Trophoblast cell (in vitro differentiated cells and primary cell): ENCODE results near the gene BARX1.

Experiments used
- DNase-seq, 2 donors: peaks; one replicate each; pipeline ENCODE4 v3.0.0-alpha.2; 2016
- H2AFZ ChIP-seq: 2 replicates; pipeline ENCODE4 v1.6.1; 2013; ENCODE audit warnings: low read length, moderate library complexity, mild to moderate bottlenecking; ENCODE audit not compliant: insufficient read depth, poor library complexity
- H2AK5ac ChIP-seq: 2 replicates; pipeline ENCODE4 v1.6.1; 2013; ENCODE audit warnings: mild to moderate bottlenecking, low read length
- H2BK120ac ChIP-seq: 2 replicates; pipeline ENCODE4 v1.6.1; 2013; ENCODE audit warnings: low read length, mild to moderate bottlenecking, moderate library complexity; ENCODE audit not compliant: insufficient read depth, poor library complexity
- H2BK12ac ChIP-seq: 2 replicates; pipeline ENCODE4 v1.6.1; 2013; ENCODE audit warnings: mild to moderate bottlenecking, low read length, moderate library complexity
- H2BK5ac ChIP-seq: 2 replicates; pipeline ENCODE4 v1.6.1; 2013; ENCODE audit warnings: low read length, low read depth, moderate library complexity, mild to moderate bottlenecking; ENCODE audit not compliant: poor library complexity
- H3K14ac ChIP-seq: 2 replicates; pipeline ENCODE4 v1.6.1; 2013; ENCODE audit warnings: mild to moderate bottlenecking, low read length
- H3K18ac ChIP-seq: 2 replicates; pipeline ENCODE4 v1.6.1; 2013; ENCODE audit warnings: mild to moderate bottlenecking, low read length
- H3K23ac ChIP-seq: 2 replicates; pipeline ENCODE4 v1.6.1; 2013; ENCODE audit warnings: low read length
- H3K27ac ChIP-seq: 2 replicates; pipeline ENCODE4 v1.5.1; 2013; ENCODE audit warnings: low read depth, mild to moderate bottlenecking, inconsistent platforms, low read length, moderate library complexity
- H3K27me3 ChIP-seq: 2 replicates; pipeline ENCODE4 v1.6.1; 2013; ENCODE audit warnings: inconsistent platforms, mild to moderate bottlenecking, low read length, moderate library complexity; ENCODE audit not compliant: insufficient read depth
- H3K36me3 ChIP-seq, 2 experiments: 1 replicate in 1 of 2; 2 replicates in 1 of 2; pipeline ENCODE4 v1.6.1; 2013; ENCODE audit warnings: low read length in 2 of 2, mild to moderate bottlenecking in 2 of 2, moderate library complexity in 1 of 2; ENCODE audit not compliant: insufficient read depth in 2 of 2, control insufficient read depth in 1 of 2
- H3K4ac ChIP-seq: 2 replicates; pipeline ENCODE4 v1.6.1; 2013; ENCODE audit warnings: low read depth, mild to moderate bottlenecking, low read length, moderate library complexity
- H3K4me1 ChIP-seq, 2 experiments: 1 replicate in 1 of 2; 2 replicates in 1 of 2; pipeline ENCODE4 v1.6.1; 2013; ENCODE audit warnings: low read length in 2 of 2, mild to moderate bottlenecking in 2 of 2, moderate library complexity in 1 of 2; ENCODE audit not compliant: insufficient read depth in 2 of 2, control insufficient read depth in 1 of 2
- H3K4me2 ChIP-seq: 2 replicates; pipeline ENCODE4 v1.6.1; 2013; ENCODE audit warnings: inconsistent platforms, mild to moderate bottlenecking, low read length, moderate library complexity
- H3K4me3 ChIP-seq: 2 replicates; pipeline ENCODE4 v1.5.1; 2013; ENCODE audit warnings: mild to moderate bottlenecking, low read depth, low read length, inconsistent platforms
- H3K79me1 ChIP-seq: one replicate; pipeline ENCODE4 v1.6.1; 2013; ENCODE audit warnings: low read length
- H3K79me2 ChIP-seq: 2 replicates; pipeline ENCODE4 v1.6.1; 2013; ENCODE audit warnings: low read length, mild to moderate bottlenecking; ENCODE audit not compliant: control insufficient read depth, insufficient read depth, poor library complexity
- H3K9ac ChIP-seq: 2 replicates; pipeline ENCODE4 v1.6.1; 2013; ENCODE audit warnings: mild to moderate bottlenecking, low read length
- H3K9me3 ChIP-seq: 2 replicates; pipeline ENCODE4 v1.6.1; 2013; ENCODE audit warnings: low read depth, mild to moderate bottlenecking, control low read depth, inconsistent platforms, low read length; ENCODE audit not compliant: insufficient read depth
- H4K12ac ChIP-seq: 2 replicates; pipeline ENCODE4 v1.6.1; 2013; ENCODE audit warnings: low read depth, mild to moderate bottlenecking, low read length, moderate library complexity
- H4K8ac ChIP-seq: 2 replicates; pipeline ENCODE4 v1.6.1; 2013; ENCODE audit warnings: low read depth, mild to moderate bottlenecking, low read length, moderate library complexity
- H4K91ac ChIP-seq: one replicate; pipeline ENCODE4 v1.6.1; 2013; ENCODE audit warnings: low read depth, mild to moderate bottlenecking, low read length, moderate library complexity
- WGBS: extraction: QIAGEN DNeasy Blood & Tissue Kit; methylation state at CpG from one replicate; pipeline ENCODE4 v1.1.7; 2013; ENCODE audit warnings: missing lambda C conversion rate; ENCODE audit not compliant: insufficient read length, insufficient coverage; ENCODE audit errors: extremely low coverage; 5-methylcytosine and 5-hydroxymethylcytosine counted together

BARX1 gene

DNA sequence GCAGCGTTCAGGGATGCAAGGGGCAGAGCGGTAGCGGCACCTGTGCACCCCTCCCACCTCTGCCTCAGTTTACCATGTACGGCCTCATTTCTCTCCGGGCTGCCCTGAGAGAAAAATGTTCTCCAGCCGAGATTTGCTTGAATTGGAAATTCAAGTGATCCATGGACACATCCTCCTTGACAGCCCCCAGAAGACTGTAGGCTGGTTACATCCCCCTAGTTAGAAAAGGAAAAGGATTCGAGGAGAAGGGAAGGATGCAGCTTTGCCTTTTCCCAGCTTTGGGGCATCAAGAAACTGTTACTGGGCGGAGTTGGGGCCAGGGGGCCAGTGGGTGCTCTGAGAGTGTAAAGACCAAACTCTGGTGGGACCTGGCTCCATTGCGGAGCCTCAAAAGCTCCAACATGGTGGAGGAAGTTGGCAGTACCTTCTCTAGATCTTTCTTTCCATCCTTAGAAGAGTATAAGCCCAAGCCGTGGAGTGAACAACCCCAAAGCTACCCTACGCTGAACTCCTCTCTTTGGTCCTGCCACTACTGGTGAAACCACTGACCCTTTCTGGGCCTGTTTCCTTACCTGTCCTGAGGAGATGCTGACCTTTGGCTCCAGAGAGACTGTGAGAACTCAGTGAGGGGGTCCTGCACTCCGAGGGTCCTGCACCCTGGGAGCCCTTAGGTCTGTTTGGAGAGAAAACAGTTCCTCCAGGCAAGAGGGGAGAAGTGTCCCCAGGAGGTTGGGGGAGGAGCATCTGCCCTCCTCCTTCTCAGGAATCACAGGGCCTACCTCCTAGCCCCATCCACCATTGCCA is 1.0 kb upstream of the BARX1 start:
- WGBS = no CpG with 5 or more reads among the region's 12 CpGs
- DNase-seq = no peak
- H4K12ac ChIP-seq = no peak overlapping the region

GRCh38 chr9:93954434-93955061 is 607 bp downstream of the BARX1 start:
- Histone ChIP-seq H4K12ac (no peak overlapping the region), H3K4me1 (peaks cover 16 to 27% of the 10 kb centered on the region in 2 experiments), H3K4ac (no peak overlapping the region), H3K27ac (no peak overlapping the region), H3K36me3 (no peaks in the 10 kb centered on the region), H3K27me3 (peaks cover 97% of the 10 kb centered on the region), H2BK120ac (no peak overlapping the region), H4K91ac (no peak overlapping the region), H3K79me1 (no peaks in the 10 kb centered on the region), H2AK5ac (no peak overlapping the region), H2AFZ (no peak overlapping the region), H3K18ac (no peak overlapping the region), H3K79me2 (no peaks in the 10 kb centered on the region), H3K4me2 (peak overlapping the region; percentile 34), H3K23ac (no peak overlapping the region), H2BK12ac (no peak overlapping the region), H3K14ac (no peak overlapping the region), H3K4me3 (no peak overlapping the region), H3K9ac (no peak overlapping the region), H4K8ac (no peak overlapping the region), H3K9me3 (peaks cover 36% of the 10 kb centered on the region), H2BK5ac (no peak overlapping the region)
- WGBS = no CpG with 5 or more reads among the region's 67 CpGs
- peak in 1 of 2 donors; percentile 39 for DNase-seq

More for the DNA sequence above, 1.0 kb upstream of the BARX1 start:
- Histone ChIP-seq H3K4me2 (peak overlapping the region; percentile 44), H3K36me3 (no peaks in the 10 kb centered on the region), H3K4ac (no peak overlapping the region), H3K18ac (no peak overlapping the region), H3K4me1 (peaks cover 14 to 25% of the 10 kb centered on the region in 2 experiments), H2BK12ac (no peak overlapping the region), H2AK5ac (no peak overlapping the region), H3K27me3 (peaks cover 97% of the 10 kb centered on the region), H2AFZ (no peak overlapping the region), H3K9ac (no peak overlapping the region), H3K79me1 (no peaks in the 10 kb centered on the region), H2BK120ac (no peak overlapping the region), H3K27ac (no peak overlapping the region), H3K79me2 (no peaks in the 10 kb centered on the region), H3K14ac (no peak overlapping the region), H4K91ac (no peak overlapping the region), H4K8ac (no peak overlapping the region), H3K9me3 (peaks cover 30% of the 10 kb centered on the region), H2BK5ac (no peak overlapping the region), H3K23ac (no peak overlapping the region), H3K4me3 (peak overlapping the region; percentile 11)

DNA sequence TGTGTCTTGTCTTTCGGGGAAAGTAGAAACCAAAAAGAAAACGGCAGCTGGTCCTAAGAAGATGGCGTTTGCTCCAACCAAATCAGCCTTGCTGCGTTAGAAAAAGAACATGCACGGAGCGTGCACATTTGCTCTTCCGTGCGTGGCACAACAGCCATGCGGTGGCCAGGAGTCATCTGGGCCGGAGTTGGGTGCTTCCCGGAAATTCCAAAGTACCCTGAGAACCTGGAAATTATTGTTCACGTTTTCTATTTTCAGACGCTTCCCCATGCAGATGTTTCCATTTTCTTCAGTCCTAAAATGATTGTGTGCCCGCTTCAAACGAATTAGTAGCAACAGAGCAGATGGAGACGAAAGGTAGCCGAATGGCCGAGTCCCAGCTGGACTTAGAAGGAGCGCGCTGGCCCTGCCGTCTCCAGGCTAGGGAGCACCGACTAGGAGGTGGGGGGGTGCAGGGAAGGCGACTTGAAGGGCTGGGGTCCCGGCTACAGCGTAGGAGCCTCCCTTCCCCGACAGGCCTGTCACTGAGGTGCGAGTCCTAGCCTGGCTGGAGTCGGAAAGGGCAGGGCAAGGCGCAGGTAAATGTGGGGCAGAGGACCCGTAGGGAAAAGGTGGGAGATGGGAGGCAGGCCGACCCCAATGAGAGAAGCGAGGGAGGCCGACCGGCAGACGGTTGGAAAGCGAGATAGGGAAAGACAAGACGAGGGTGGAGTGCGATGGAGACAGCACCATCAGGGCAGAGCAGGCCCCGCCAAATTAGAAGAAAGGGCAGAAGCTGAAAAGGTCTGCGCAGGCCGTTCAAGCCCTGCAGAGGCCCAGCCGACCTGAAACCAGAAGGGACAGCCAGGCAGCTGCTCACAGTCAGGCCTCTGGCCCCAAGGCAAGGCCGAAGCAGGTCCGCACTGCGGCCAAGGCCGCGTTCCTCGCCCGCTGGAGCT is 1.4 kb downstream of the BARX1 start:
- Histone ChIP-seq H3K27ac (no peak overlapping the region), H3K9ac (no peak overlapping the region), H3K4ac (no peak overlapping the region), H4K91ac (no peak overlapping the region), H3K18ac (no peak overlapping the region), H3K36me3 (no peaks in the 10 kb centered on the region), H3K4me1 (peaks cover 16 to 23% of the 10 kb centered on the region in 2 experiments), H3K4me3 (no peak overlapping the region), H4K12ac (no peak overlapping the region), H2BK120ac (no peak overlapping the region), H3K23ac (no peak overlapping the region), H2AFZ (no peak overlapping the region), H2AK5ac (no peak overlapping the region), H3K9me3 (peaks cover 39% of the 10 kb centered on the region), H2BK5ac (no peak overlapping the region), H3K4me2 (no peak overlapping the region), H2BK12ac (no peak overlapping the region), H3K27me3 (peaks cover 97% of the 10 kb centered on the region), H3K79me1 (no peaks in the 10 kb centered on the region), H3K79me2 (no peaks in the 10 kb centered on the region), H3K14ac (no peak overlapping the region), H4K8ac (no peak overlapping the region)
- DNase-seq = no peak
- no CpG with 5 or more reads among the region's 49 CpGs for WGBS

DNA sequence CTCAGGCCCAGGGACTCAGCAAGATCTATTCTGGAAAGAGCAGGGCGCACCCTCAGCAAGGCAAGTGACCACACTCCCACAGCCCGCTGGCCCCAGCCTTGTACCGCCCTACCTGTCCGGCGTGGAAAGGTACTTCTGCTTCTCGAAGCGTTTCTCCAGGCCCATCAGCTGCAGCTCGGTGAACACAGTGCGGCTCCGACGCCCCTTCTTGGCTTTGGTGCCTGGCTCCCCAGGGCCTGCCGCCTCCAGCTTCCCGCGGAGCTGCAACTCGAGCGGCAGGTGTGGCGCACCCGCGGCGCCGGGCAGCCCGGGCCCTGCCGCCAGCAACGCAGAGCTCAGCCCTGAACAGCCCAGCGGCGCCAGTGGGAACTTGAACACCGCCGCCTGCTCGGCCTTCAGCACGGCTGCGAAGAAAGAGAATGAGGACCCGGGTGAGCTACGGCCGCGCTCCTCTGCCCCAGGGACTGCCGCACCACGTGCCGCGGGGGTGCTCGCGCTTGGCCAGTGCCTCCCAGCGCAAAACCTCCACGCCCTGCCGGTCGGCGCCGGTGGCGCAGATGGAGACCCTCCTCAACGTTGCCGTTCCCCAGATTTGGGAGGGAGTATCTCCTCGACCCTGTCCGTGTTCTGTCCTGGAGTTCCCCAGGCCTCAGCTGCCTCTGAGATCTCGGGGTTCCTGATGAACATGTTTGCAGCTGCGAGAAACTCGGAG is 2.2 kb downstream of the BARX1 start:
- DNase-seq = no peak
- Histone ChIP-seq H3K4me3 (peak overlapping the region; percentile 42), H2BK5ac (no peak overlapping the region), H3K27me3 (peaks cover 97% of the 10 kb centered on the region), H2AK5ac (no peak overlapping the region), H3K4ac (no peak overlapping the region), H3K4me2 (no peak overlapping the region), H3K36me3 (no peaks in the 10 kb centered on the region), H3K27ac (no peak overlapping the region), H4K91ac (no peak overlapping the region), H3K14ac (no peak overlapping the region), H3K79me2 (no peaks in the 10 kb centered on the region), H3K23ac (no peak overlapping the region), H3K79me1 (no peaks in the 10 kb centered on the region), H3K9me3 (peaks cover 39% of the 10 kb centered on the region), H3K18ac (no peak overlapping the region), H3K4me1 (peaks cover 16 to 18% of the 10 kb centered on the region in 2 experiments), H2BK120ac (no peak overlapping the region), H3K9ac (no peak overlapping the region), H2AFZ (no peak overlapping the region), H2BK12ac (no peak overlapping the region), H4K12ac (no peak overlapping the region), H4K8ac (no peak overlapping the region)
- WGBS = no CpG with 5 or more reads among the region's 55 CpGs
